GM12874 (cell line): ENCODE results near the gene ZFP36.

Experiments
- CTCF ChIP-seq: IDR thresholded peaks from 2 replicates; pipeline ENCODE4 v1.5.1; 2011; ENCODE audit warnings: low read depth, mild to moderate bottlenecking, control low read depth, low read length, moderate library complexity; ENCODE audit not compliant: insufficient read depth

Gene ZFP36

GRCh38 chr19:39423258-39424086 lies 16.8 kb downstream of the ZFP36 start:
- no peak for TF ChIP-seq CTCF

- no peak for TF ChIP-seq CTCF
These were observed 18.3 kb downstream of the ZFP36 start for GRCh38 chr19:39424934-39425333.

- TF ChIP-seq CTCF, result no peak
These were observed 19.1 kb downstream of the ZFP36 start for GRCh38 chr19:39425744-39426143.

- no peak for TF ChIP-seq CTCF
These were observed 19.5 kb downstream of the ZFP36 start for GRCh38 chr19:39426170-39426569.

GRCh38 chr19:39427707-39428106 lies 21.1 kb downstream of the ZFP36 start:
- no peak for TF ChIP-seq CTCF

- no peak for TF ChIP-seq CTCF
These were observed 21.9 kb downstream of the ZFP36 start for GRCh38 chr19:39428283-39429112.

- TF ChIP-seq CTCF, result no peak
These were observed 24.3 kb downstream of the ZFP36 start for GRCh38 chr19:39430675-39431593.
